SK-N-SH (cell line): Measurements from ENCODE around the gene DR1. TPM values are rescaled to one million over a fixed set of nuclear protein-coding genes. Genes with fewer than 3 reads are reported as not detected.

Source experiments
- CTCF ChIA-PET: fragments of 300-600, 350-600 bp; formaldehyde crosslinking; extraction: SDS; loops from one replicate; lab custom pipeline; 2021; lab: Yijun Ruan, JAX
- POLR2A ChIA-PET: fragments of 350-600 bp; sonication (Branson Sonifier 250); formaldehyde crosslinking; extraction: SDS; loops from one replicate; lab custom pipeline; 2020; ENCODE audit warnings: antibody characterized with exemption, inconsistent platforms; lab: Yijun Ruan, JAX
- DNase-seq: peaks from one replicate; pipeline ENCODE4 v3.0.0; 2012
- H2AFZ ChIP-seq: fragments of 200-600 bp; sonication (generic); 2 replicates; pipeline ENCODE4 v1.8.1; 2016; ENCODE audit warnings: antibody characterized with exemption, mild to moderate bottlenecking, low read depth
- H3F3A ChIP-seq: fragments of 200-600 bp; sonication (generic); replicated peaks from 2 replicates; pipeline ENCODE3; 2016; ENCODE audit warnings: antibody characterized with exemption, mild to moderate bottlenecking; ENCODE audit not compliant: insufficient read depth
- H3K27ac ChIP-seq, 2 experiments: fragments of 200-500 bp in 1 of 2; fragments of 200-600 bp in 1 of 2; sonication (Bioruptor generic) in 1 of 2; sonication (generic), shearing (Covaris generic) in 1 of 2; 2 replicates each; pipeline versions ENCODE4 v1.5.1 to v1.6.1; 2014 to 2016; ENCODE audit warnings: low read depth in 2 of 2, inconsistent platforms in 1 of 2, low read length in 1 of 2, mild to moderate bottlenecking in 1 of 2, mixed read lengths in 1 of 2
- H3K27me3 ChIP-seq: fragments of 200-600 bp; sonication (generic), shearing (Covaris generic); 2 replicates; pipeline ENCODE4 v1.6.1; 2016; ENCODE audit warnings: mixed run types; ENCODE audit not compliant: insufficient read depth
- H3K36me3 ChIP-seq, 2 experiments: fragments of 200-500 bp in 1 of 2; fragments of 200-600 bp in 1 of 2; sonication (Bioruptor generic) in 1 of 2; sonication (generic) in 1 of 2; replicated peaks in 1 of 2; 2 replicates each; pipeline versions ENCODE3 to v1.5.1; 2014 to 2016; ENCODE audit warnings: low read length in 1 of 2, mild to moderate bottlenecking in 1 of 2; ENCODE audit not compliant: insufficient read depth in 2 of 2, control insufficient read depth in 1 of 2
- H3K4me1 ChIP-seq, 2 experiments: fragments of 200-500 bp in 1 of 2; fragments of 200-600 bp in 1 of 2; sonication (Bioruptor generic) in 1 of 2; sonication (generic), shearing (Covaris generic) in 1 of 2; 2 replicates each; pipeline versions ENCODE4 v1.5.1 to v1.6.1; 2014 to 2016; ENCODE audit warnings: low read depth in 1 of 2, low read length in 1 of 2, mixed run types in 1 of 2; ENCODE audit not compliant: insufficient read depth in 2 of 2, control insufficient read depth in 1 of 2
- H3K4me2 ChIP-seq: fragments of 200-600 bp; sonication (generic), shearing (Covaris generic); 2 replicates; pipeline ENCODE4 v1.6.1; 2017; ENCODE audit warnings: mixed run types
- H3K4me3 ChIP-seq, 2 experiments: fragments of 200-500 bp in 1 of 2; fragments of 200-600 bp in 1 of 2; sonication (Bioruptor generic) in 1 of 2; sonication (generic), shearing (Covaris generic) in 1 of 2; 2 replicates each; pipeline versions ENCODE4 v1.5.1 to v1.8.1; 2014 to 2016; ENCODE audit warnings: low read depth in 2 of 2, inconsistent platforms in 1 of 2, low read length in 1 of 2, mild to moderate bottlenecking in 1 of 2, mixed read lengths in 1 of 2, moderate library complexity in 1 of 2
- H3K79me2 ChIP-seq: fragments of 200-600 bp; sonication (generic); 2 replicates; pipeline ENCODE4 v1.8.1; 2017; ENCODE audit warnings: mild to moderate bottlenecking; ENCODE audit not compliant: insufficient read depth
- H3K9ac ChIP-seq: fragments of 200-600 bp; sonication (generic); 2 replicates; pipeline ENCODE4 v1.6.1; 2017; ENCODE audit warnings: mixed run types
- H3K9me2 ChIP-seq: fragments of 200-600 bp; sonication (generic); 2 replicates; pipeline ENCODE4 v1.6.1; 2017; ENCODE audit warnings: mixed run types
- H3K9me3 ChIP-seq: fragments of 200-600 bp; sonication (generic); 2 replicates; pipeline ENCODE4 v1.6.1; 2017; ENCODE audit warnings: mixed run types, mild to moderate bottlenecking, moderate library complexity
- H4K20me1 ChIP-seq: fragments of 200-600 bp; sonication (generic); 2 replicates; pipeline ENCODE4 v1.6.1; 2017; ENCODE audit warnings: mild to moderate bottlenecking, mixed run types; ENCODE audit not compliant: insufficient read depth
- CHD2 ChIP-seq: fragments of 150-350 bp; IDR thresholded peaks from 2 replicates; pipeline ENCODE4 v1.6.1; 2018; ENCODE audit warnings: low read length; ENCODE audit not compliant: partially characterized antibody
- CTCF ChIP-seq: fragments of 200-600 bp; sonication (generic); IDR thresholded peaks from 2 replicates; pipeline ENCODE4 v1.6.1; 2017; ENCODE audit warnings: antibody characterized with exemption, mild to moderate bottlenecking, moderate library complexity
- EP300 ChIP-seq, 2 experiments: IDR thresholded peaks; 2 replicates each; pipeline versions ENCODE4 v1.4.0 to v1.6.1; 2012; ENCODE audit warnings: borderline replicate concordance in 1 of 2, low read depth in 1 of 2, low read length in 1 of 2
- GABPA ChIP-seq: IDR thresholded peaks from 2 replicates; pipeline ENCODE4 v1.4.0; 2012; ENCODE audit warnings: low read depth, mild to moderate bottlenecking
- MEF2A ChIP-seq: IDR thresholded peaks from 2 replicates; pipeline ENCODE4 v1.4.0; 2012; ENCODE audit warnings: low read depth, borderline replicate concordance
- MXI1 ChIP-seq: IDR thresholded peaks from 2 replicates; pipeline ENCODE4 v1.6.1; 2012; ENCODE audit warnings: mild to moderate bottlenecking, low read depth, low read length, improper control_type of control experiment
- PBX3 ChIP-seq: IDR thresholded peaks from 2 replicates; pipeline ENCODE4; 2012
- POLR2AphosphoS5 ChIP-seq: IDR thresholded peaks from 2 replicates; pipeline ENCODE4 v1.6.1; 2012; ENCODE audit warnings: low read depth, low read length
- TCF12 ChIP-seq: IDR thresholded peaks from 2 replicates; pipeline ENCODE4 v1.4.0; 2012
- TEAD4 ChIP-seq: IDR thresholded peaks from 2 replicates; pipeline ENCODE4 v1.4.0; 2012; ENCODE audit warnings: mild to moderate bottlenecking, borderline replicate concordance; ENCODE audit not compliant: insufficient read depth
- USF2 ChIP-seq: fragments of 150-350 bp; IDR thresholded peaks from 2 replicates; pipeline ENCODE4 v1.6.1; 2017; ENCODE audit warnings: antibody characterized with exemption, low read length, low read depth, borderline replicate concordance
- WGBS: methylation state at CpG from one replicate; pipeline ENCODE4 v1.1.6; 2017; ENCODE audit warnings: low lambda C conversion rate; 5-methylcytosine and 5-hydroxymethylcytosine counted together
- polyA plus RNA-seq, 3 experiments: library from polyadenylated mRNA; depleted of rRNA; stranded (reverse); fragments of >200 nt; gene quantifications; 2 replicates each; pipeline ENCODE4 v1.2.3, GENCODE V29; 2012
- TF ChIP-seq, protein P1 (sequence below): fragments of 150-350 bp; IDR thresholded peaks from 2 replicates; pipeline ENCODE4 v1.6.1; 2016; ENCODE audit warnings: mild to moderate bottlenecking, low read depth, low read length
- TF ChIP-seq, protein P2 (sequence below): IDR thresholded peaks from 2 replicates; pipeline ENCODE4 v1.4.0; 2012; ENCODE audit warnings: low read depth, borderline replicate concordance

DR1 gene
- polyA plus RNA-seq, 1 of the 3 experiments (the other 2 are of a cell fraction), result 12.8 TPM

DNA sequence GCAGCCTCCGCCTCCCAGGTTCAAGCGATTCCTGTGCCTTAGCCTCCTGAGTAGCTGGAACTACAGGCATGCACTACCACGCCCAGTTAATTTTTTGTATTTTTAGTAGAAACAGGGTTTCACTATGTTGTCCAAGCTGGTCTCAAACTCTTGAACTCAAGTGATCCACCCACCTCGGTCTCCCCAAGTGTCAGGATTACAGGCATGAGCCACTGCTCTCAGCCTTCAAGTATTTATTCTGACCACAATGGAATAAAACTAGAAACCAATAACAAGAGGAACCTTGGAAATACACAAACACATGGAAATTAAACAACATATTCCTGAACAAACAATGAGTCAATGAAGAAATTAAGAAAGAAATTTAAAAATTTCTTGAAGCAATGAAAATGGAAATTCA, 32.7 kb upstream of the DR1 start:
- no peak overlapping the region for H3K27ac ChIP-seq
- H3K4me3 ChIP-seq, result no peak overlapping the region
- 70% methylated on average over 4 of the region's 4 CpGs for WGBS
- H3K27me3 ChIP-seq, result no peaks in the 10 kb centered on the region
- no peak overlapping the region for H2AFZ ChIP-seq
- ChIA-PET CTCF (interaction anchor here (6.4 kb wide), 1 partner anchor 10 kb away, joined by 34 read pairs; no protein-coding TSS in a partner anchor), POLR2A (no interaction called here)
- no peaks in the 10 kb centered on the region for H3K36me3 ChIP-seq
- no peaks in the 10 kb centered on the region for H4K20me1 ChIP-seq
- TF ChIP-seq TEAD4, result no peak
- TF ChIP-seq PBX3, result no peak
- no peak for TF ChIP-seq GABPA
- TF ChIP-seq, protein P1, sequence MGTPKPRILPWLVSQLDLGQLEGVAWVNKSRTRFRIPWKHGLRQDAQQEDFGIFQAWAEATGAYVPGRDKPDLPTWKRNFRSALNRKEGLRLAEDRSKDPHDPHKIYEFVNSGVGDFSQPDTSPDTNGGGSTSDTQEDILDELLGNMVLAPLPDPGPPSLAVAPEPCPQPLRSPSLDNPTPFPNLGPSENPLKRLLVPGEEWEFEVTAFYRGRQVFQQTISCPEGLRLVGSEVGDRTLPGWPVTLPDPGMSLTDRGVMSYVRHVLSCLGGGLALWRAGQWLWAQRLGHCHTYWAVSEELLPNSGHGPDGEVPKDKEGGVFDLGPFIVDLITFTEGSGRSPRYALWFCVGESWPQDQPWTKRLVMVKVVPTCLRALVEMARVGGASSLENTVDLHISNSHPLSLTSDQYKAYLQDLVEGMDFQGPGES, result no peak
- TF ChIP-seq CHD2, result no peak
- TF ChIP-seq USF2, result no peak
- no peaks in the 10 kb centered on the region for H3K9me3 ChIP-seq
- H3K9me2 ChIP-seq, result no peaks in the 10 kb centered on the region
- no peak for DNase-seq
- no peak overlapping the region for H3K9ac ChIP-seq
- no peaks in the 10 kb centered on the region for H3K79me2 ChIP-seq
- no peaks in the 10 kb centered on the region for H3K4me1 ChIP-seq
- H3F3A ChIP-seq, result no peaks in the 10 kb centered on the region
- H3K4me2 ChIP-seq, result no peak overlapping the region

GRCh38 chr1:93317207-93317606, 28.5 kb upstream of the DR1 start:
- Histone ChIP-seq H3K9me2 (no peaks in the 10 kb centered on the region), H3K79me2 (no peaks in the 10 kb centered on the region), H3K27ac (no peak overlapping the region), H2AFZ (no peak overlapping the region), H3K4me2 (no peak overlapping the region), H3K4me1 (no peaks in the 10 kb centered on the region), H3K9ac (no peak overlapping the region), H3K9me3 (no peaks in the 10 kb centered on the region), H4K20me1 (no peaks in the 10 kb centered on the region), H3K4me3 (no peak overlapping the region), H3F3A (no peaks in the 10 kb centered on the region), H3K36me3 (no peaks in the 10 kb centered on the region), H3K27me3 (no peaks in the 10 kb centered on the region)
- ChIA-PET POLR2A (no interaction called here), CTCF (interaction anchor here (0.9 to 6.4 kb wide), 3 partner anchors 10 to 32 kb away, joined by 3 to 34 read pairs (median 6); no protein-coding TSS in a partner anchor)
- WGBS, result 87% methylated on average over 2 of the region's 2 CpGs
- TF ChIP-seq CHD2, result no peak
- TF ChIP-seq CTCF, result no peak
- no peak for TF ChIP-seq GABPA
- TF ChIP-seq MEF2A, result no peak
- no peak for TF ChIP-seq TCF12
- no peak for TF ChIP-seq EP300 (IDR thresholded peaks at IDR 0.05; ENCODE audit: borderline replicate concordance in 1 of 2, low read depth in 1 of 2, low read length in 1 of 2)
- TF ChIP-seq, protein P2, sequence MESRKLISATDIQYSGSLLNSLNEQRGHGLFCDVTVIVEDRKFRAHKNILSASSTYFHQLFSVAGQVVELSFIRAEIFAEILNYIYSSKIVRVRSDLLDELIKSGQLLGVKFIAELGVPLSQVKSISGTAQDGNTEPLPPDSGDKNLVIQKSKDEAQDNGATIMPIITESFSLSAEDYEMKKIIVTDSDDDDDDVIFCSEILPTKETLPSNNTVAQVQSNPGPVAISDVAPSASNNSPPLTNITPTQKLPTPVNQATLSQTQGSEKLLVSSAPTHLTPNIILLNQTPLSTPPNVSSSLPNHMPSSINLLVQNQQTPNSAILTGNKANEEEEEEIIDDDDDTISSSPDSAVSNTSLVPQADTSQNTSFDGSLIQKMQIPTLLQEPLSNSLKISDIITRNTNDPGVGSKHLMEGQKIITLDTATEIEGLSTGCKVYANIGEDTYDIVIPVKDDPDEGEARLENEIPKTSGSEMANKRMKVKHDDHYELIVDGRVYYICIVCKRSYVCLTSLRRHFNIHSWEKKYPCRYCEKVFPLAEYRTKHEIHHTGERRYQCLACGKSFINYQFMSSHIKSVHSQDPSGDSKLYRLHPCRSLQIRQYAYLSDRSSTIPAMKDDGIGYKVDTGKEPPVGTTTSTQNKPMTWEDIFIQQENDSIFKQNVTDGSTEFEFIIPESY, result no peak
- no peak for TF ChIP-seq POLR2AphosphoS5
- TF ChIP-seq MXI1, result no peak
- no peak for DNase-seq
